ENCODE results near the gene CARF. TPM values are rescaled to one million over a fixed set of nuclear protein-coding genes. Genes with fewer than 3 reads are reported as not detected.

CARF gene
- total RNA-seq, 1 experiment from 2014 or later = 4.2 TPM

GRCh38 chr2:202881570-202881969, 30.5 kb upstream of the CARF start:
- H3K14ac ChIP-seq (ENCODE audit: insufficient read depth, low read length) = no peak overlapping the region
- TF ChIP-seq CTCF (conservative IDR thresholded peaks at IDR 0.05) = no peak
- no peak overlapping the region for H4K5ac ChIP-seq (ENCODE audit: insufficient read length, low read depth, low read length)
- no CpG with 5 or more reads among the region's 4 CpGs for WGBS (ENCODE audit: extremely low coverage, insufficient read length, low lambda C conversion rate)
- no peak overlapping the region for H2BK5ac ChIP-seq (ENCODE audit: insufficient read length, low read length)
- H3K18ac ChIP-seq (ENCODE audit: insufficient read length, low read depth, low read length) = no peak overlapping the region
- no peak overlapping the region for H4K8ac ChIP-seq (replicated peaks; ENCODE audit: insufficient read length, low read depth, low read length)
- no peak overlapping the region for H2AK5ac ChIP-seq (ENCODE audit: insufficient read length, low read length)
- no peak overlapping the region for H2BK12ac ChIP-seq (ENCODE audit: insufficient read length, low read depth, low read length)
- Mint-ChIP-seq H3K4me3 (no peak overlapping the region), H3K36me3 (ENCODE audit: insufficient read depth in 1 of 3, low read depth in 3 of 3) (peaks cover 35 to 62% (median 45%) of the 10 kb centered on the region in 3 experiments), H3K27ac (no peak overlapping the region), H3K4me1 (no peaks in the 10 kb centered on the region), H3K9me3 (no peaks in the 10 kb centered on the region), H3K27me3 (ENCODE audit: low read depth) (no peaks in the 10 kb centered on the region)
- H3K79me1 ChIP-seq (ENCODE audit: insufficient read depth, low read depth, low read length, poor library complexity, severe bottlenecking) = no peaks in the 10 kb centered on the region
- H3K27ac ChIP-seq (ENCODE audit: insufficient read length, low read depth, low read length) = no peak overlapping the region
- H3K4me2 ChIP-seq (ENCODE audit: insufficient read depth, insufficient read length, low read length) = no peak overlapping the region
- no peaks in the 10 kb centered on the region for H3K4me1 ChIP-seq (ENCODE audit: insufficient read depth, low read length)
- H2BK120ac ChIP-seq (ENCODE audit: low read depth, low read length, poor library complexity, severe bottlenecking) = no peak overlapping the region
- H2BK15ac ChIP-seq (ENCODE audit: low read depth, low read length) = no peak overlapping the region
- no peak overlapping the region for H4K91ac ChIP-seq (ENCODE audit: insufficient read length, low read depth, low read length)
- H3K79me2 ChIP-seq (ENCODE audit: insufficient read depth, low read length) = no peaks in the 10 kb centered on the region
- no peak for DNase-seq
- H3K56ac ChIP-seq (ENCODE audit: insufficient read length, low read depth, low read length) = no peak overlapping the region
- H3K9me3 ChIP-seq (ENCODE audit: control insufficient read depth, low read depth, low read length) = no peaks in the 10 kb centered on the region
- no peaks in the 10 kb centered on the region for H4K20me1 ChIP-seq (ENCODE audit: control insufficient read depth, insufficient read depth, insufficient read length)
- no peak overlapping the region for H3T11ph ChIP-seq (ENCODE audit: low read length)
- no peak overlapping the region for H3K23ac ChIP-seq (ENCODE audit: insufficient read length, low read depth, low read length)
- H2AFZ ChIP-seq (ENCODE audit: low read length) = no peak overlapping the region
- no peak overlapping the region for H3K4ac ChIP-seq (ENCODE audit: low read depth, low read length)
- no peaks in the 10 kb centered on the region for H3K27me3 ChIP-seq (ENCODE audit: insufficient read depth, low read length)
- H3K9ac ChIP-seq (ENCODE audit: extremely low read depth, insufficient read length, low read length) = no peak overlapping the region
- no peak overlapping the region for H2BK20ac ChIP-seq (ENCODE audit: low read depth, low read length, poor library complexity, severe bottlenecking)
- peaks cover 2% of the 10 kb centered on the region for H3K23me2 ChIP-seq (ENCODE audit: insufficient read length, low read depth, low read length, poor library complexity, severe bottlenecking)
